K562 (cell line): ENCODE results near the gene ZFR2. TPM values are rescaled to one million over a fixed set of nuclear protein-coding genes. Genes with fewer than 3 reads are reported as not detected.
A peak's percentile ranks its signal among the peaks of the same experiment; 100 is the strongest.

ENCODE experiments used
- AFF1 ChIP-seq, 2 experiments: fragments of 450-650 bp; IDR thresholded peaks; 2 replicates each; pipeline ENCODE4 v1.6.1; 2018; ENCODE audit warnings: mild to moderate bottlenecking in 2 of 2, low read depth in 1 of 2; ENCODE audit not compliant: partially characterized antibody in 2 of 2
- E2F6 ChIP-seq, 2 experiments: IDR thresholded peaks; 2 replicates each; pipeline ENCODE4 v1.6.1; 2011; ENCODE audit warnings: borderline replicate concordance in 1 of 2, control low read depth in 1 of 2, low read depth in 1 of 2, low read length in 1 of 2, mild to moderate bottlenecking in 1 of 2, mixed read lengths in 1 of 2, moderate library complexity in 1 of 2; ENCODE audit not compliant: insufficient read depth in 1 of 2, insufficient read length in 1 of 2, poor library complexity in 1 of 2, severe bottlenecking in 1 of 2; ENCODE audit errors: extremely low read depth in 1 of 2
- MITF ChIP-seq: IDR thresholded peaks from 2 replicates; pipeline ENCODE4 v1.6.1; 2014; ENCODE audit warnings: antibody characterized with exemption
- NR1H2 ChIP-seq: sonication (generic); formaldehyde crosslinking; IDR thresholded peaks from 2 replicates; pipeline ENCODE4 v1.4.0; 2020; ENCODE audit warnings: mild to moderate bottlenecking, missing genetic modification reagents
- SLC30A9 ChIP-seq: fragments of 250-450 bp; sonication (Bioruptor Pico); IDR thresholded peaks from 2 replicates; pipeline ENCODE4 v1.8.0; 2022; ENCODE audit warnings: mild to moderate bottlenecking, moderate library complexity
- SREBF1 ChIP-seq: fragments of 150-350 bp; IDR thresholded peaks from 2 replicates; pipeline ENCODE4 v1.6.1; 2014; ENCODE audit warnings: antibody characterized with exemption, low read depth, low read length, borderline replicate concordance
- TCFL5 ChIP-seq: fragments of 250-450 bp; sonication (Bioruptor Pico); conservative IDR thresholded peaks from 2 replicates; pipeline ENCODE4 v1.6.1; 2021; ENCODE audit warnings: mild to moderate bottlenecking, moderate library complexity, matching md5 sums
- THRB ChIP-seq: fragments of 450-650 bp; formaldehyde crosslinking; conservative IDR thresholded peaks from 2 replicates; pipeline ENCODE4 v1.4.0; 2022; ENCODE audit warnings: mild to moderate bottlenecking, missing genetic modification characterization
- ZNF212 ChIP-seq: fragments of 450-650 bp; formaldehyde crosslinking; IDR thresholded peaks from 2 replicates; pipeline ENCODE4 v1.4.0; 2020; ENCODE audit warnings: mild to moderate bottlenecking
- ZNF282 ChIP-seq: sonication (generic); formaldehyde crosslinking; IDR thresholded peaks from 2 replicates; pipeline ENCODE4 v1.8.1; 2023; ENCODE audit warnings: missing genetic modification reagents
- ZNF347 ChIP-seq: fragments of 450-650 bp; formaldehyde crosslinking; IDR thresholded peaks from 2 replicates; pipeline ENCODE4 v1.4.0; 2020; ENCODE audit warnings: low read depth, mild to moderate bottlenecking, moderate library complexity
- ZNF431 ChIP-seq: sonication (generic); formaldehyde crosslinking; IDR thresholded peaks from 2 replicates; pipeline ENCODE4 v1.8.0; 2022; ENCODE audit warnings: mild to moderate bottlenecking, missing genetic modification reagents
- polyA plus RNA-seq, 8 experiments: library from polyadenylated mRNA; depleted of rRNA in 4 of 8; stranded (reverse) in 5 of 8; unstranded in 3 of 8; fragments of >200 nt; fragmentation: Nextera tagmentation in 2 of 8; fragmentation: Illumina TruSeq in 1 of 8; extraction: Ambion mirVana in 2 of 8; extraction: Trizol in 1 of 8; gene quantifications; 2 replicates each; pipeline versions ENCODE4 v1.2.1 to v1.2.3, GENCODE V29; 2011 to 2014; ENCODE audit warnings: inconsistent platforms in 1 of 8, missing spikeins in 1 of 8
- total RNA-seq, 7 experiments: library from RNA; depleted of rRNA in 6 of 7; stranded (reverse); fragments of >200 nt in 6 of 7; fragmentation: Illumina TruSeq in 2 of 7; extraction: Trizol in 2 of 7; gene quantifications; 2 replicates each; pipeline versions ENCODE4 v1.2.1 to v1.2.3, GENCODE V29; 2011 to 2021; ENCODE audit warnings: low replicate concordance in 1 of 7
- TF ChIP-seq, protein P1 (sequence below): fragments of 450-650 bp; formaldehyde crosslinking; IDR thresholded peaks from 2 replicates; pipeline ENCODE4 v1.4.0; 2022; ENCODE audit warnings: missing genetic modification characterization
- TF ChIP-seq, protein P2 (sequence below): conservative IDR thresholded peaks from 2 replicates; pipeline ENCODE4 v1.6.1; 2011; ENCODE audit warnings: low read depth, mild to moderate bottlenecking, low read length; ENCODE audit not compliant: control insufficient read depth

The ZFR2 gene
- total and polyA plus RNA-seq, 9 of the 15 experiments (the other 6 are each of a cell fraction or from before 2014, with no cell fraction given): 0.03 to 0.59 (median 0.07) TPM; not detected in 6

GRCh38 chr19:3762501-3763459 lies 106.1 kb downstream of the ZFR2 start, which contains the start of gene MRPL54 (continued):
- TF ChIP-seq NR1H2 (no peak), ZNF282 (CRISPR knock-in tag) (no peak), AFF1 (IDR thresholded peaks at IDR 0.05; ENCODE audit: low read depth in 1 of 2, partially characterized antibody in 2 of 2) (peak; percentile 13 to 95), TCFL5 (0 out of 2 replicates have a peak, but pooled peaks have one; percentile 43), ZNF212 (no peak), MITF (no peak), ZNF431 (CRISPR knock-in tag) (no peak), SREBF1 (no peak), E2F6 (IDR thresholded peaks at IDR 0.05; ENCODE audit: borderline replicate concordance in 1 of 2, extremely low read depth in 1 of 2, insufficient read depth in 1 of 2, insufficient read length in 1 of 2, low read depth in 1 of 2, low read length in 1 of 2, poor library complexity in 1 of 2, severe bottlenecking in 1 of 2) (no peak), THRB (CRISPR knock-in tag) (0 out of 2 replicates have a peak, but pooled peaks have one; percentile 30), SLC30A9 (CRISPR knock-in tag) (no peak), ZNF347 (CRISPR knock-in tag) (no peak)
- TF ChIP-seq, protein P1, sequence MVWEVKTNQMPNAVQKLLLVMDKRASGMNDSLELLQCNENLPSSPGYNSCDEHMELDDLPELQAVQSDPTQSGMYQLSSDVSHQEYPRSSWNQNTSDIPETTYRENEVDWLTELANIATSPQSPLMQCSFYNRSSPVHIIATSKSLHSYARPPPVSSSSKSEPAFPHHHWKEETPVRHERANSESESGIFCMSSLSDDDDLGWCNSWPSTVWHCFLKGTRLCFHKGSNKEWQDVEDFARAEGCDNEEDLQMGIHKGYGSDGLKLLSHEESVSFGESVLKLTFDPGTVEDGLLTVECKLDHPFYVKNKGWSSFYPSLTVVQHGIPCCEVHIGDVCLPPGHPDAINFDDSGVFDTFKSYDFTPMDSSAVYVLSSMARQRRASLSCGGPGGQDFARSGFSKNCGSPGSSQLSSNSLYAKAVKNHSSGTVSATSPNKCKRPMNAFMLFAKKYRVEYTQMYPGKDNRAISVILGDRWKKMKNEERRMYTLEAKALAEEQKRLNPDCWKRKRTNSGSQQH (CRISPR knock-in tag): 0 out of 2 replicates have a peak, but pooled peaks have one; percentile 10
- TF ChIP-seq, protein P2, sequence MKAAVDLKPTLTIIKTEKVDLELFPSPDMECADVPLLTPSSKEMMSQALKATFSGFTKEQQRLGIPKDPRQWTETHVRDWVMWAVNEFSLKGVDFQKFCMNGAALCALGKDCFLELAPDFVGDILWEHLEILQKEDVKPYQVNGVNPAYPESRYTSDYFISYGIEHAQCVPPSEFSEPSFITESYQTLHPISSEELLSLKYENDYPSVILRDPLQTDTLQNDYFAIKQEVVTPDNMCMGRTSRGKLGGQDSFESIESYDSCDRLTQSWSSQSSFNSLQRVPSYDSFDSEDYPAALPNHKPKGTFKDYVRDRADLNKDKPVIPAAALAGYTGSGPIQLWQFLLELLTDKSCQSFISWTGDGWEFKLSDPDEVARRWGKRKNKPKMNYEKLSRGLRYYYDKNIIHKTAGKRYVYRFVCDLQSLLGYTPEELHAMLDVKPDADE: peak; percentile 84
